Transverse colon (tissue), 4 donors: Measurements from ENCODE around the gene CFAP90. TPM values are rescaled to one million over a fixed set of nuclear protein-coding genes. Genes with fewer than 3 reads are reported as not detected.

Experiments
- DNase-seq: peaks from one replicate; pipeline ENCODE4 v3.0.0-alpha.2; 2019
- H3K27ac ChIP-seq, 4 donors: fragments of 200-600 bp; sonication (generic); 2 replicates each; pipeline ENCODE4 v1.5.1; 2016 to 2018; ENCODE audit warnings: inconsistent platforms in 4 of 4
- H3K27me3 ChIP-seq: fragments of 200-600 bp; sonication (generic); 2 replicates; pipeline ENCODE4 v1.5.1; 2017; ENCODE audit warnings: inconsistent platforms
- H3K36me3 ChIP-seq, 4 donors: fragments of 200-600 bp; sonication (generic); 2 replicates each; pipeline ENCODE4 v1.5.1; 2017 to 2019; ENCODE audit warnings: inconsistent platforms in 4 of 4
- H3K4me1 ChIP-seq, 4 donors: fragments of 200-600 bp; sonication (generic); 2 replicates each; pipeline ENCODE4 v1.5.1; 2017 to 2020; ENCODE audit warnings: inconsistent platforms in 4 of 4
- H3K4me3 ChIP-seq, 4 donors: fragments of 200-600 bp; sonication (generic); 1 replicate in 1 of 4; 2 replicates in 3 of 4; pipeline versions ENCODE4 v1.5.1 to v1.6.1; 2017 to 2019; ENCODE audit warnings: inconsistent platforms in 4 of 4
- H3K9me3 ChIP-seq, 2 donors: fragments of 200-600 bp; sonication (generic); 2 replicates each; pipeline ENCODE4 v1.5.1; 2017 to 2019; ENCODE audit warnings: inconsistent platforms in 2 of 2
- CTCF ChIP-seq, 5 experiments: fragments of 200-600 bp in 3 of 5; fragments of 450-650 bp in 2 of 5; sonication (generic) in 3 of 5; IDR thresholded peaks; 1 replicate in 2 of 5; 2 replicates in 3 of 5; pipeline ENCODE4 v1.5.1; 2016 to 2017; ENCODE audit warnings: antibody characterized with exemption in 5 of 5, inconsistent platforms in 3 of 5, mild to moderate bottlenecking in 2 of 5, moderate library complexity in 1 of 5
- EP300 ChIP-seq: sonication (generic); formaldehyde crosslinking; IDR thresholded peaks from one replicate; pipeline ENCODE4 v1.6.1; 2017; ENCODE audit warnings: antibody characterized with exemption, low read depth
- POLR2A ChIP-seq: fragments of 450-650 bp; IDR thresholded peaks from one replicate; pipeline ENCODE4 v1.6.1; 2016; ENCODE audit warnings: antibody characterized with exemption, mild to moderate bottlenecking, moderate library complexity
- POLR2AphosphoS5 ChIP-seq, 3 donors: sonication (generic); formaldehyde crosslinking; IDR thresholded peaks; one replicate each; pipeline ENCODE4 v1.6.1; 2016; ENCODE audit warnings: antibody characterized with exemption in 3 of 3
- WGBS, 2 donors: methylation state at CpG; one replicate each; pipeline ENCODE4 v1.1.5; 2018; ENCODE audit warnings: low coverage in 1 of 2; 5-methylcytosine and 5-hydroxymethylcytosine counted together
- in situ Hi-C, 4 donors: fragments of 200-750 bp; cut with MboI; loops; one replicate each; pipeline versions ENCODE4 v1.15.0 to v1.15.1; 2017; ENCODE audit warnings: low sequenced_read_pairs in 3 of 4, low pct_ligation_motif_present in 1 of 4, low pct_unique_long_range_greater_than_20kb in 1 of 4
- intact Hi-C: fragments of 100-400 bp; cut with DNase I; formaldehyde crosslinking; loops from one replicate; pipeline ENCODE4 v1.15.1; 2023; ENCODE audit warnings: low total_unique reads
- total RNA-seq, 4 donors: library from RNA; depleted of rRNA; stranded (reverse); fragments of >200 nt; gene quantifications; one replicate each; pipeline ENCODE4 v1.1.0, GENCODE V29; 2016

The CFAP90 gene
- total RNA-seq, 4 donors from 2014 or later = not detected

GRCh38 chr5:7851617-7852289 is 820 bp upstream of the CFAP90 start:
- TF ChIP-seq EP300 = no peak
- no peak for TF ChIP-seq POLR2AphosphoS5 (IDR thresholded peaks at IDR 0.05)
- no peak for TF ChIP-seq CTCF (IDR thresholded peaks at IDR 0.05)
- TF ChIP-seq POLR2A = no peak
- no peak overlapping the region for H3K4me3 ChIP-seq
- H3K27ac ChIP-seq = no peak overlapping the region
- H3K9me3 ChIP-seq = no peaks in the 10 kb centered on the region
- in situ Hi-C loops (no loop called here), intact Hi-C loops (no loop called here)
- peaks cover 40% of the 10 kb centered on the region for H3K27me3 ChIP-seq
- peaks cover 6 to 18% (median 9%) of the 10 kb centered on the region in 4 donors for H3K4me1 ChIP-seq
- no peak for DNase-seq
- H3K36me3 ChIP-seq = no peaks in the 10 kb centered on the region
- 72 to 85% methylated on average over 5 to 8 of the region's 8 CpGs for WGBS, 2 donors

GRCh38 chr5:7851240-7851592 is 283 bp upstream of the CFAP90 start:
- Histone ChIP-seq H3K27ac (no peak overlapping the region), H3K27me3 (peaks cover 40% of the 10 kb centered on the region), H3K4me1 (peaks cover 6 to 18% (median 9%) of the 10 kb centered on the region in 4 donors), H3K9me3 (no peaks in the 10 kb centered on the region), H3K36me3 (no peaks in the 10 kb centered on the region), H3K4me3 (peak overlapping the region in 2 of 4 donors; percentile 41 to 57)
- intact Hi-C loops = no loop called here
- WGBS, 2 donors = 65% methylated on average over 16 of the region's 16 CpGs; no CpG with 5 or more reads in 1 of the 2 donors
- in situ Hi-C loops = no loop called here
- no peak for DNase-seq
- TF ChIP-seq POLR2AphosphoS5 (IDR thresholded peaks at IDR 0.05) (no peak), CTCF (IDR thresholded peaks at IDR 0.05) (no peak), POLR2A (no peak), EP300 (no peak)

GRCh38 chr5:7849681-7850394 is 1.1 kb downstream of the CFAP90 start:
- Histone ChIP-seq H3K27ac (no peak overlapping the region), H3K27me3 (peaks cover 40% of the 10 kb centered on the region), H3K4me3 (peak overlapping the region; percentile 36 to 57 (median 42)), H3K9me3 (no peaks in the 10 kb centered on the region), H3K4me1 (peaks cover 6 to 18% (median 9%) of the 10 kb centered on the region in 4 donors), H3K36me3 (no peaks in the 10 kb centered on the region)
- TF ChIP-seq POLR2AphosphoS5 (IDR thresholded peaks at IDR 0.05) (no peak), POLR2A (no peak), EP300 (no peak), CTCF (IDR thresholded peaks at IDR 0.05) (no peak)
- 10% methylated on average over 33 of the region's 44 CpGs; no CpG with 5 or more reads in 1 of the 2 donors for WGBS, 2 donors
- in situ Hi-C loops (no loop called here), intact Hi-C loops (no loop called here)
- DNase-seq = no peak

GRCh38 chr5:7848296-7848695 is 2.6 kb downstream of the CFAP90 start:
- H3K27me3 ChIP-seq = peaks cover 40% of the 10 kb centered on the region
- no peak overlapping the region for H3K27ac ChIP-seq
- no peak for TF ChIP-seq POLR2AphosphoS5 (IDR thresholded peaks at IDR 0.05)
- TF ChIP-seq CTCF (IDR thresholded peaks at IDR 0.05) = no peak
- TF ChIP-seq EP300 = no peak
- no peak for TF ChIP-seq POLR2A
- 50% methylated on average over 2 of the region's 2 CpGs; no CpG with 5 or more reads in 1 of the 2 donors for WGBS, 2 donors
- intact Hi-C loops = no loop called here
- no peaks in the 10 kb centered on the region for H3K9me3 ChIP-seq
- in situ Hi-C loops = no loop called here
- no peak overlapping the region for H3K4me3 ChIP-seq
- H3K36me3 ChIP-seq = no peaks in the 10 kb centered on the region
- peaks cover 6 to 18% (median 9%) of the 10 kb centered on the region in 4 donors for H3K4me1 ChIP-seq
- DNase-seq = no peak
